Nucleus accumbens (tissue), 56 donors: Measurements from ENCODE around the gene MYOZ3.

Experiments
- DNase-seq, 56 donors: peaks; one replicate each; lab custom pipeline; 2025; lab: John Stamatoyannopoulos, UW

MYOZ3 gene

DNA sequence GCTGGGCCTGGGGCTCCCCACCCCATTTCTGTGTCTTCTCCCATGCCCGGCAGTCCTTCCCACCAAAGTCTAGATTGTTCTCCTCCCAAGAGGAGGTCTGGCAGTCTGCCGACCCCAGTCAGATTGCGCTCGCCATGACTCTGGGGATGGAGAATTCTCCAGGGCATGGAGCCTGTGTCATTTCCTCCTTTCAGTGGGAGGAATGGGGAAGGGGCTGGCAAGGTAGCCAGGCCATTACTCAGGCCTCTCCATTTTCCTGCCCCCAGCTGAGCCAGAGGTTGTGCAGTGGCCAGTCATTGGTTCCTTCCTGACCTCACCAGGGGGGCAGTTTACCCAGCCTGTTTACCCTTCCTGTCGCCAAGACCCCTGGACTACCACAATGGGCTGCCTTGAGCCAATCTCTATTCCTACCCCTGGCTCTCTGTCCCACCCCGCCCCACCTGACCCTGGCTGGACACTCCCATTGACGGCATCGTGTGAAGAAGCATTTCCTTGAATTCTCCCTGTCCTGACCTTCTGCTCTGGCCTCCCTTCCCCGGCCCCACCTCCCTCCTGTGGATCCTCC lies 20.0 kb upstream of the MYOZ3 start:
- DNase-seq: no peak

DNA sequence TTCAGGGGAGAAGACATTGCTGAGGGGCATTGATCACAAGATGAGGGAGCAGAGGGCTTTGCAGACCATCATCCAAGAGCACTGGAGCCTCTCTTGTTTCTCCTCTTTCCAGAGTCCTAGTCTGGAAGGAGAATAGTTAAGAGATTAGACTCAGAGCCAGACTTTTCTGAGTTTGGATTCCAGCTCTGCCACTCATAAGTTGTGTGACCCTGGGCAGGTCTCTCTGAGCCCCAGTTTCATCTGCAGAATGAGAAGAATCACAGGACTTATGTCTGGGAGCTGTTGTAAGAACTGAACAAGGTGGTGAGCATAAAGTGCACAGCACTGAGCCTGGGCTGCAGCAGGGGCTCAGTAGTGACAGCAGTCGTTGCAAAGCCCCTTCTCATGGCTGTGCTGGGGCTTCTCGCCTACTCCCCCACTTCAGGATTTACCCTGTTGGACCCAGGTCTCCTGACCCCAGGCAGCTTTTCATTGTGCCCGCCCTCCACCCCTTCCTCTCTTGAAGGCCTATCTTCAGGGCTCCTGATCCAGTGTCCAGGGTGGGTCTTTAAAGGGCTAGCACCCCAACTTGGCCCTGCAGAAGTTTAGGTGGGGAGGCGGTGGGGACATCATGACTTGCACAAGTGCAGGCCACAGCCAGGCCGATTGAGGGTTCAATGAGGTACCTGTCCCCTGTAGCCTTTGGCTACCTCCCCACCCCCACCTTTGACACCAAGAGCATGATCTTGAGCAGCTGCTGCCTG lies 19.1 kb upstream of the MYOZ3 start:
- DNase-seq: no peak

DNA sequence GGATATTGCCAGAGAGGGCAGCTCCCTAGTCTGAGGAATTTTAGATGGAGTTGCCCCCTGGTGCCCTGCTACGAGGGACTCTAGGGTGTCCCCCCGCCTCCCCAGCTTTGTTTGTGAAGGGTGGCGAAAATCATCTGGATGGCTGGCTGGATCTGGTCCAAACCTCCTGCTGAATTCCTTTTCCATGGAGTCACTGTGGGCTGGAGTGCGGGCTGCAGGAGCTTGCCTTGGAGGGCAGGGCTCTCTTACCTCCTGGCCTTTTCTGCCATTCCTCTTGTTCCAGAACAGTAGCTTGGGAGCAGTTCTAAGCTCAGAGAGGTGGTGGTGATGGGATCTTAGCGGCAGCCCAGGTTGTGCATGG lies 18.5 kb upstream of the MYOZ3 start:
- DNase-seq: no peak

DNA sequence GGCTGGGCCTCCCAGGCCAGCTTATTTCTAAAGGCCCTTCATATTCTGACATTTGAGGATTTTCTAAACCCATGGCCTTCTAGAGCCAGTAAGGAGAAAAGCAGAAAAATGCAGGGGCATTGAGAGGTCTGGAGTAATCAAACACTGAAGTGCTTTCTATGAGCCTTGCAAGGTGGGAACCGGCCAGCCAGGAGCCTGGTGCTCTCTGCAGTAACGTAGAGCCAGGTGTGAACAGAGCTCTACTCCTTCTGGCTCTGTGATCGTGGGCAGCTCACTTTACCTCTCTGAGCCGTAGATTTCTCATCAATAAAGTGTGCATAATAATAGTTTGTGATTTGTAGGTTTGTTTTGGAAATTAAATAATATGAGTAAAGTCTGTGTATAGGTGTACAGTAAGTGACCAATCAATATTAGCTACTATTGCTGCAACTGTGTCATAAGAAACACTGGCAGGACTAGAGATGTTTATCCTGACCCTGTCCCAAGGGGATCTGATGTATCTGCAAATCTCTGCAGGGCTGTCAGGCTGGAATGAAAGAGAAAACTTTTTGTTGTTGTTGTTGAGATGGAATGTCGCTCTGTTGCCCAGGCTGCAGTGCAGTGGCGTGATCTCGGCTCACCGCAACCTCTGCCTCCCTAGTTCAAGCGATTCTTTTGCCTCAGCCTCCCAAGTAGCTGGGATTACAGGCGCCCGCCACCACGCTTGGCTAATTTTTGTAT lies 17.9 kb upstream of the MYOZ3 start:
- no peak for DNase-seq

DNA sequence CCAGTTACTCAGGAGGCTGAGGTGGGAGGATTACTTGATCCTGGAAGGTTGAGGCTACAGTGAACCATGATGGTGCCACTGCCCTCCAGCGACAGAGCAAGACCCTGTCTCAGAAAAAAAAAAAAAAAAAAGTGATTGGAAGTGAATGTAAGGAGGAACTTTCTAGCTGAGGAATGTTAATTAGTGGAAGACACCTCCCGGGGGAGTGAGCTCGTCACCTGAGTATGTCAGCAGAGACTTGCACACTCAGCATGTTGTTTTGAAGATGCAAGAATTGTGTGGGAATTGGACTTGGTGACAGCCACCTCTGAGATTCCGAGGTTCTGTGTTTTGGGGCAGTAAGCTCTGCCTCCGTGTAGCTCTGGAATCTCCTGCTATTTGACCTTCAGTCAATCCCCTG lies 17.0 kb upstream of the MYOZ3 start:
- no peak for DNase-seq

DNA sequence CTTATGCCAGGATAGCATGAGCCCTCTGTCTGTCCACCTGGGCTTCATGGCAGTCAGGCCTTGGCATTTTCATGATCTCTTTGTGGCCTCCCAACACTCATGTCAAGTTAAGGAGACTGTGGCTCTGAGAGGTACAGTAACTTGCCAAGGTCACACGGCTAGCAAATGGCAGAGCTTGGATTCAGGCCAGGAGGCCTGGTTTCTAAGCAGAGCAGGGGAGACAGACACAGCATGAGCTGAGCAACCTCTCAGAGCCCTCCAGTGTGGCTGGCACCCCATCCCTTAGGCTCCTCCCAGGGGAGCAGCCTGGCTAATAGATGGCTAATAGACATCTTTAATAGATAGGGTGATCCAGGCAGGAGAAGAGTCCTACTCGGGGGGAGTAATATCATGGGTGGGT lies 16.5 kb upstream of the MYOZ3 start:
- peak in 1 of 56 donors; percentile 31 for DNase-seq

DNA sequence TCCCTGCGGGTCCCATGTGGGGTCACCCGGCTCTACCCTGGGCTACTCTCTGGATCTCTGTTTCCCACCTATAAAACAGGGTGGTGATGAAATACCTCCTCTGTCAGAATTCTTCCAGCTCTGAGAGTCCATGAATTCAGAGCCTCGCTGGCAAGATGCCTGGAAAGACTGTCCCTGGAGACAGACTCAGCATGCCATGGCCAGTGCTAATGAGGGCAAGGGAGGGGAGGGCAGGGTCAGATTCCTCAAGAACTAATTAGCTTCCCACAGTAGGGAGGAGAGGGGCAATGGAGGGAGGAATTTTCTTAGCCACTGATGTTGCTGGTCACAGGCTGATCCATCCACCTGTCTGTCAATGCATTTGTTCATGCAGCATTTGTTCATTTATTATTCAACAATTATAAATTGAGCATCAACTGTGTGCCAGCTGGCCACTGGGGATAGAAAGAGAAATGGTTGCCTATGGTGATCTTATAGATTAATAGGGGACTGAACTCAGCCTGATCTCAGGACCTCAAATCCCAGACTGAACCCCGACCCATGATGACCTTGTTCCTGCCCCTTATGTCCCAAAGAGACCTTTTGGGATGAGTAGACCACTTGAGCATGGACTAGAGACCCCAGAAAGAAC lies 15.9 kb upstream of the MYOZ3 start:
- peak in 7 of 56 donors; percentile 22 to 63 (median 38) for DNase-seq

DNA sequence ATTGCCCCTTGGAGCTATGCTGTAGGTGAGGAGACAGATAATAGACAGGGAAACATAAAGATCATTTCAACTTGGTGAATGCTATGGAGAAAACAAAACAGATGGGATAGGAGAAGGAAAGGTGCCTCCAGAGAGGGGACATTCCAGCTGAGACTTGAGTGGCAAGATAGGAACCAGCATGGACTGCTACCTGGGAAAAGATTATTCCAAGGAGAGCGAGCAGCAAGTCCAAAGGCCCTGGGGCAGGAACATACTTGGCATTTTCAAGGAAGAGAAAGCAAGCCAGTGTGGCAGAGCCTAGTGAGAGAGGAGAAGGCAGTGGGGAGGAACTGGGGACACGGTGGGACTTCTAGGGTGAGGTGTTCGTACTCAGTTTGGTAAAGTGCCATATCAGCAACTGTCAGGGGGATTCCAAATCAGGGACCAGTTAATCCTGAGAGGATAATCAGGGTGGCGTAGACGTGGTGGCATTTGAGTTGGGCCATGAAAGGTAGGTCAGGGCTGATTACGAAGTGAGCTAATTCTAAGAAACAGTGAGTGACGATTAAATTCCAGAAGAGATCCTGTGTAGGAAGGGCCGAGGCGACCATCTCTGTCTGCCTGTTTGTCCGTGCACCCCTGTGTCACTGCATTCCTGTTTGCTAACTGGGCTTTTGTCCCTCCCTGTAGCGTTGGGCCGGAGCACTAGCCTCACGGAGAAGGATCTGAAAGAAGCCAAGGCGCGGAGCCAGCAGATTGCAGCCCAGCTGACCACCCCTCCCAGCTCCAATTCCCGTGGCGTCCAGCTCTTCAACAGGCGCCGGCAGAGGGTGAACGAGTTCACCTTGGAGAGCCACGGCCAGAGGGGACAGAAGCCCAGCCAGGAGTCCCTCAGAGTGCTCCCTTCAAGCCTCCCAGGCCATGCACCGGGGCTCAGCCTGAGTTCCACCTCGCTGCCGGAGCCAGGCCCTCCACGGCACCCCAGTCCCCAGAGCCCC lies 13.5 kb upstream of the MYOZ3 start:
- DNase-seq: peak in 6 of 56 donors; percentile 23 to 60 (median 34)

DNA sequence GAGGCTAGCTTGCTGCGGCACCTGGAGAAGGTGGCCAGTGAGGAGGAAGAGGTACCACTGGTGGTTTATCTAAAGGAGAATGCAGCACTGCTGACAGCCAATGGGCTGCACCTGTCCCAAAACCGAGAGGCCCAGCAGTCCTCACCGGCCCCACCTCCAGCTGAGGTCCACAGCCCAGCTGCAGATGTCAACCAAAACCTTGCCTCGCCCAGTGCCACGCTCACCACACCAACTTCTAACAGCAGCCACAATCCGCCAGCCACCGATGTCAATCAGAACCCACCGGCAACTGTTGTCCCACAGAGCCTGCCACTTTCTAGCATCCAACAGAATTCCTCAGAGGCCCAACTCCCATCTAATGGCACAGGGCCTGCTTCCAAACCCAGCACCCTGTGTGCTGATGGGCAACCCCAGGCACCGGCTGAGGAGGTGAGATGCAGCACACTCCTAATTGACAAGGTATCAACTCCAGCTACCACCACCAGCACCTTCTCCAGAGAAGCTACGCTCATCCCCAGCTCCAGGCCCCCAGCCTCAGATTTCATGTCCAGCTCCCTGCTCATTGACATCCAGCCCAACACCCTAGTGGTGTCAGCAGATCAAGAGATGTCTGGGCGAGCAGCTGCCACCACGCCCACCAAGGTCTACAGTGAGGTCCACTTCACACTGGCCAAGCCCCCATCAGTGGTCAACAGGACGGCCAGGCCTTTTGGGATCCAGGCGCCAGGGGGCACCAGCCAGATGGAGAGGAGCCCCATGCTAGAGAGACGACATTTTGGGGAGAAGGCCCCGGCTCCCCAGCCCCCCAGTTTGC lies 12.6 kb upstream of the MYOZ3 start:
- no peak for DNase-seq

DNA sequence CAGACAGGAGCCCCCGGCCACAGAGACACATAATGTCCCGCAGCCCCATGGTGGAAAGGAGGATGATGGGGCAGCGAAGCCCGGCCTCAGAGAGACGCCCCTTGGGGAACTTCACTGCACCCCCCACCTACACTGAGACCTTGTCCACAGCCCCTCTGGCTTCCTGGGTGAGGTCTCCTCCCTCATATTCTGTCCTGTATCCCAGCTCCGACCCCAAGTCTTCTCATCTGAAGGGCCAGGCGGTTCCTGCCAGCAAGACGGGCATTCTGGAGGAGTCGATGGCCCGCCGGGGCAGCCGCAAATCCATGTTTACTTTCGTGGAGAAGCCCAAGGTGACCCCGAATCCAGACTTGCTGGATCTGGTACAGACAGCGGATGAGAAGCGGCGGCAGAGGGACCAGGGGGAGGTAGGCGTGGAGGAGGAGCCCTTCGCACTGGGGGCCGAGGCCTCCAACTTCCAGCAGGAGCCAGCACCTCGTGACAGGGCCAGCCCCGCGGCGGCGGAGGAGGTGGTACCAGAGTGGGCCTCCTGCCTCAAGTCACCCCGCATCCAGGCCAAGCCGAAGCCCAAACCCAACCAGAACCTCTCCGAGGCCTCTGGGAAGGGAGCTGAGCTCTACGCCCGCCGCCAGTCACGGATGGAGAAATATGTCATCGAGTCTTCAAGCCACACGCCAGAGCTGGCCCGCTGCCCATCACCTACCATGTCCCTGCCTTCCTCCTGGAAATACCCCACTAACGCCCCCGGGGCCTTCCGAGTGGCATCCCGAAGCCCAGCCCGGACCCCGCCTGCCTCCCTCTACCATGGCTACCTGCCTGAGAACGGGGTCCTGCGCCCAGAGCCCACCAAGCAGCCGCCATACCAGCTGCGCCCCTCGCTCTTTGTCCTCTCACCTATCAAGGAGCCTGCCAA lies 11.7 kb upstream of the MYOZ3 start:
- no peak for DNase-seq

DNA sequence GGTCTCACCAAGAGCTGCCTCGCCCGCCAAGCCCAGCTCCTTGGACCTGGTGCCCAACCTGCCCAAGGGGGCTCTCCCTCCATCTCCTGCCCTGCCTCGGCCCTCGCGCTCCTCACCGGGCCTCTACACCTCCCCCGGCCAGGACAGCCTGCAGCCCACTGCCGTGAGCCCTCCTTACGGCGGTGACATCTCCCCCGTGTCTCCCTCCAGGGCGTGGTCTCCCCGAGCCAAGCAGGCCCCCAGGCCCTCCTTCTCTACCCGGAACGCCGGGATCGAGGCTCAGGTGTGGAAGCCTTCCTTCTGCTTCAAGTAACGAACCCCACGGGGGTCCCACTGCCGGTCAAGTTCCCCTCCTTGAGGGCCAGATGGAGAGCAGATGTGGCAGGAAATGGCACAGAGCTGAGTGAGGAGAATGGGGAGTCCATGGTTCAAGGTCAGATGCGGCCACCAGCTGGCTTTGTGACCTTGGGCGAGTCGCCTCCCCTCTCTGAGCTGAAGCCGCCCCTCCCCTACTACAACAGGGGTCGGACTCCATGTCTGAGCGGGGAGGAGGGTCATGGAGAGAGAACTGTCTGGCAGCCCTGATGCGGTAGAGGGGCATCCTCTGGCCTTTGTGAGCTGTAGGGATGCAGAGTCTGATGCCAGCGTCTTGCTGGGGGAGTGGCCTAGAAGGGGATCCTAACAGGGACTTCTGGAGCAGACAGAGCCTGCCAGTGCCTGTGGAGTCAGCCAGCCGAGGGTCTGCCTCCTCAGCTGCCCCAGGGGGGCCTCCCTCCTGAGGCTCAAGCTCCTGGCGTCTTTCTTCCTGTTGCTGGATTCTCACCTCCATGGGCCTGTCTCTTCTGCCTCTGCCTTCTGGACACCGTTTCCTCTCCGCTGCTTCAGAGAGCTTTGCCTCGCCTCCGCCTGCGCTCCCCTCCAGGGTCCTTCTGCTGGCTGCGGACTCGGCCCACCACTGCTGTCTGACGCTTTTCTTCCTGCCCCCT lies 10.7 kb upstream of the MYOZ3 start:
- no peak for DNase-seq

DNA sequence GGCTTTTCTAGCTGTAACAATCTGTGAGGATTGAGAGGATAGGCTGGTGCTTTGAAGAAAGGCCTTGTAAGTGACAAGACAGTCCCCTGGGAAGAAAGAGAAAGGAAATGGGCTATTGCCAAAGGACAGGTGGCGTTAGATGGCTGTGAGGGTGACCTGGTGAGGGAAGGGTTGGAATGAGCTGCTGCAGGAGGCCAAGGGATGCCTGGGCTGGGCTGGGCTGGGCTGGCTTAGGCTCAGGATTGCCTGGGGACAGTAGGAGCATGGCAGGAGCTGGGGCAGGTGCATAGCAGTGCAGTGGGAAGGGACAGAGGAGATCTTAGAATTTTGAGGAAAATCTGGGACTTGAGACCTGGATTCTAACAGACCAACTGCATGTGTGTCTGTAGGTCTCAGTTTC lies 9.7 kb upstream of the MYOZ3 start:
- DNase-seq: no peak

DNA sequence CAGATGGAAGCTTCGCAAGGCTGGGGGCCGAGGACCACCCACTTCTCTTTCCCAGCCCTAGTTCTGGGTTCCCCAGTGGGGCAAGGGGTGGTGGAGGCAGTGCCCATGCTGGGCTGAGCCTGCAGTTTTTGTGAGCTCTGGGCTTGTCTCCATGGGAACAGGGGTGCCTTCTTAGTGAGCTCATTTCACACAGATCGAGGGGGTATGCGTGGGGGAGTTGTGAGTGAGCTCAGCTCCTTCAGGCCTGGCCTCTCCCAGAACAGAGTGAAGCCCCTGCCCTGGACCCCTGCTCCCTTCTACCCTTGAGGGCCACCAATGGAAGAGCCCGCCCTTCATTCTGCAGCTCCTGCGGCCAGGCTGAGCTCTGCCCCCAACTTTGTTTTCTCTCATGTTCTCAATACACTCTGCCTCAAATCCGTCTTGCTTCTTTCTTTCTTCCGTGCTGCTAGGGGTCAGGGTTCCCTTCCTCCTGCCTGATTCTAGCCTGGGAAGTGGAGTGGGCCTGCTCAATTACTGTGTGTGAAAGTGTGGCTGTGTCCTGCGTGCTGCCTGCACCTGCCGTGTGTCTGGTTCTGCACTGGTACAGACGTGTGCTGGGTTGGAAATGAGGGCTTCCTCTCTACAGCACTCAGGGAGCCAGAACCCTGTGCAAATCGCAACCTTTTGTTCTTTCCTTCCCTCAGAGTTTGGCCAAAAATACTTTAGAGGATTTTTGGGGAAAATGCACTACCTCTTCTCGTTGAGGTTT lies 9.0 kb upstream of the MYOZ3 start:
- peak in 4 of 56 donors; percentile 29 to 34 (median 32) for DNase-seq

DNA sequence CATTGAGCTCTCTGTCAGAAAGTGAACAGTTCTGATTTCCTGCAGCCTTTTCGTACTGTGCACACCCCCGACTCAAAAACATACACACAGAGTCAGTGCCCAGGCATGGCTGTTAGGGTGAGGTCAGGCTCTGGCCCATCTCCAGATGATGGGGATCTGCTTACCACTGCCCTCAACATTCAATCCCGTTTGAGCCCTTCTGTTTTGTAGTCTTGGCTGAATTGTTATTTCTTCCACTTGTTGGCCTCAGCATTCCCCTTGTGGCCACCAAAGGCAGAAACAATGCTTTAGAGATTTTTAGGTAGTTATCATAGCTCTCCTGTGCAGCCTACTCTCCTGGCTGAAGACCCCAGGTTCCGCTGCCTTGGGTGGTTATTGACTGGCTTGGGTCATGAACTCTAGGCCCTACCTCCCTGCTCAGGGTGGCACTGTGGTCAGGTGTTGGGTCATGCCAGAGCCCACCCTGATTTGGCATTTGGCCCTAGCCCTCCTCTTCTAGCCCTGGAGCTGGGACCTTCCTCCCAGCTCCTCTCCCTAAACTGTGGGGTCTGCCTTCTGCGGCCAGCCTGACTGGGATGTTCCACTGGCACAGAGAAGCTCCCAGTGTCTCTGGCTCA lies 7.8 kb upstream of the MYOZ3 start:
- no peak for DNase-seq

DNA sequence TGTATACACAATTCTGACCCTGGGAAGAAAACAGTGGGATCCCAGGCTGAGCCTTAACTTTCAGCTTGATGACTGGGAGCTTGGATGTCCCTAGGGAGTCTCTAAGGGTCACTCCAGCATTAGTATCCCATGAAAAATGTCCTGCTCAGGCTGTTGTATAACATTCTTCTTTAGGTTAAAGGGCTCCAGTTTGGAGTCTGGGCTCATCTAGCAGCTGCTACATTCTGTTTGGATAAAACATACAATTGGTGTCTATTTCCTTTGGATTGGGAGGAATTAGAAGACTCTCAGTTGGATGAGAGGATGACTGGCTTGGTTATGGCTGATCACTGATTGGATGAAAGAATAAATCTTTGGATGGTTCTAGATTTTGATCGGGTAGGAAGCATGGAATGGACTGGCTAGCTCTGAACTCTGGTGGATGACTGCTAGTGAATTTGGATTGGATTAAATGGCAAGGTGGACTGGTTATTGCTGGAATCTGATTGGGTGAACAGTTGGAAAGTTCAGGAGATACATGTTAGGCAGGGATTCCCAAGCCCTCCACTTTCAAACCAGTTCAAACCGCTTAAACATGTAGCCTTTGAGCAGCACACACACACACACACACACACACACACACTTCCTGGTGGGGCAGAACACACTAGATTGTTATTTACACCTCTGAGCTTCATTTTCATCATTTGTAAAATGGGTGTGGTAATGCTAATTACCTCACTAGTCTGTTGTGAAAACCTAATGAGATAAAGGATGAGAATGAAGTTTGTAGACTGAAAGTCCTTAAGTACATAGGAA lies 7.1 kb upstream of the MYOZ3 start:
- DNase-seq: no peak
